Stimulated activated CD4-positive, alpha-beta T cell treated with anti-CD3 and anti-CD28 coated beads, Interleukin-4, amount 100 ng/mL, for 1 hour (primary cell): Measurements from ENCODE around the gene CDC14A.
"Not testable (repeated sequence)": the region's sequence is repeated elsewhere in the genome, so short reads cannot be mapped to it uniquely, and the experiment has no call there.

Experiments
- DNase-seq: peaks from one replicate; pipeline ENCODE4 v3.0.0-alpha.2; 2020

The CDC14A gene

DNA sequence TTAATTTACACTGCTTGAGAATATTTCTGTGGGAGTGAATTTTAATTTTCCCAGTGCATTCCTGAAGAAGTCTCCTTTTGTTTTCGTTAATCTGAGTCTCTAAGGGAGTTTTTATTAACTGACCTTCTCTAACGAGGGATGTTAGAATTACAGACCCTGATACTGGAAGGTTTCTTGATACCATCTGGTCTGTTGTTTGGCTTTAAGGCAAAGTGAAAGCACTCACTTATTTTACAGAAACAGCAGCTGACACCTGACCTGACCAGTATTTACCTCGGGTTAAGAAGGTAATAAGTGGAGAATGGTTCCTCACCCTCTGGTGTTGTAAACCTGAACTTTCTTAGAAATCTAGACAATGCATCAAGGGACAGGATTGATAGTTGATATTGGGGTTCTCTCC is 12.4 kb downstream of the CDC14A start:
- DNase-seq = no peak

DNA sequence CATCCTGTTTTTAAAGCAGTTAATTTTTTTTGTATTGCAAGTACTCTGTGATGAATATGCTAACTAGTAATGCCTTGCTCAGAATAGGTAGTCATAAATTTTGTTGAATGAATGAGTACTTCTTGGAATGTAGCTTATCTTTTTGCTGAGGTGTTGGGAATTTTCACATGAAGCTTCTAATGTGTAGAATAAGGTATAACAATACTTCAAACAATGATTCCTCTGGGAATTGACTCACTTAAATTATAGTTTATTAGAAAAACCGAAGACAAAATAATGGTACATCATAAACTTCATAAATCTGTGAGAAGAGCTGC is 13.9 kb downstream of the CDC14A start:
- DNase-seq = no peak

DNA sequence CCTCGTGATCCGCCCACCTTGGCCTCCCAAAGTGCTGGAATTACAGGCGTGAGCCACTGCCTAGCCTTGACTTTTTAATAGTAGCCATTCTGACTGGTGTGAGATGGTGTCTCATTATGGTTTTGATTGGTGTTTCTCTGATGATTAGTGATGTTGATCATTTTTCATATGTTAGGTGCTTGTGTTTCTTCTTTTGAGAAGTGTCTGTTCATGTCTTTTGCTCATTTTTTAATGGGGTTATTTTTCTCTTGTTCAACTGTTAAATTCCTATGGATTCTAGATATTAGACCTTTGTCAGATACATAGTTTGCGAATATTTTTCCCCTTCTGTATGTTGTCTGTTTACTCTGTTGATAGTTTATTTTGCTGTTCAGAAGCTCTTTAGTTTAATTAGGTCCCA is 17.0 kb downstream of the CDC14A start:
- not testable (repeated sequence) for DNase-seq

DNA sequence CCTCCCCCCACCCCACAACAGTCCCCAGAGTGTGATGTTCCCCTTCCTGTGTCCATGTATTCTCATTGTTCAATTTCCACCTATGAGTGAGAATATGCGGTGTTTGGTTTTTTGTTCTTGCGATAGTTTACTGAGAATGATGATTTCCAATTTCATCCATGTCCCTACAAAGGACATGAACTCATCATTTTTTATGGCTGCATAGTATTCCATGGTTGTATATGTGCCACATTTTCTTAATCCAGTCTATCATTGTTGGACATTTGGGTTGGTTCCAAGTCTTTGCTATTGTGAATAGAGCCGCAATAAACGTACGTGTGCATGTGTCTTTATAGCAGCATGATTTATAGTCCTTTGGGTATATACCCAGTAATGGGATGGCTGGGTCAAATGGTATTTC is 21.6 kb downstream of the CDC14A start:
- DNase-seq = not testable (repeated sequence)

DNA sequence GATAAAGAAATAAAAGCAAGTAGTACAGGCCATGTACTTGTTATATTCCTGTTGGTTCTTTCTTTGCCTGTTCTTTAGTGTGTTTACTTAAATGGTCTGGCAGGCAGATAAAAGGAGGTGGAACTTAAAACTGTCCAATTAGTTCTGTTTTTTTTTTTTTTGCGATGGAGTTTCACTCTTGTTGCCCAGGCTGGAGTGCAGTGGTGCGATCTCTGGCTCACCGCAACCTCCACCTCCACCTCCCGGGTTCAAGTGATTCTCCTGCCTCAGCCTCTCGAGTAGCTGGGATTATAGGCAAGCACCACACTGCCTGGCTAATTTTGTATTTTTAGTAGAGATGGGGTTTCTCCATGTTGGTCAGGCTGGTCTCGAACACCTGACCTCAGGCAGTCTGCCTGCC is 24.6 kb downstream of the CDC14A start:
- not testable (repeated sequence) for DNase-seq

DNA sequence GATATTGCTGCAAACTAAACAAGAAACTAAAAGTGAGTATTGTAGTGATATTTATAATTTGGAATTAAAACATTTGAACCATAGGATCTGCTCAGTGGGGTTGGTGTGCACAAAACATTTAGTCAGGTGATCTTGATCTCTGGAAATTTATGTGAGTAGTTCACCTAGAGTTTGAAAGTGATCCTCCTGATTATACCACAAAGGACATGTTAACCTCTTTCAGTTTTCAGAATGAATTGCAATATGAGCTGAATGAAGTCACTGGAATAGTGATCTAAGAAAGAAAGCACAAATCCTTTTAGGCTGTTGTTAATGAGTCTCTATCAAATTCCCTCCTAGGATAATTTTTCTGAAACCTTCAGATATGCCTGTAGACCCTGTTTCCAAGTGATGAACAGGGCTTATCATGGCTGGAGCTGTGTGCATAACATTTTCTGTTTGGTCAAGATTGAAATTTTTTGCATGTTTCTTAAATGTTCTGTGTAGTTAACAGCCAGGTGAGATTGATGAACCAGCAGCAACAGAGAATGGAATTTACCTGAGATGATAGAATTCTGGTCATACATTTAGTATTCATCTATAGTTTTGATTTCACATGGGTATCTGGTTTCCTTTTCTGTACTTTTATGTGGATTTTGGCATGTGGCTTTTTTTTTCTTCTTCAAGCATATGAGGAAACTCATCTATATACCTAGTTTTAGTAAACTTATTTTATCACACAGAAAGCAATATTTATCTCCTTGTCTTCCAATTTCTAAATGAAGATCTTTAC is 25.5 kb downstream of the CDC14A start:
- DNase-seq = no peak

DNA sequence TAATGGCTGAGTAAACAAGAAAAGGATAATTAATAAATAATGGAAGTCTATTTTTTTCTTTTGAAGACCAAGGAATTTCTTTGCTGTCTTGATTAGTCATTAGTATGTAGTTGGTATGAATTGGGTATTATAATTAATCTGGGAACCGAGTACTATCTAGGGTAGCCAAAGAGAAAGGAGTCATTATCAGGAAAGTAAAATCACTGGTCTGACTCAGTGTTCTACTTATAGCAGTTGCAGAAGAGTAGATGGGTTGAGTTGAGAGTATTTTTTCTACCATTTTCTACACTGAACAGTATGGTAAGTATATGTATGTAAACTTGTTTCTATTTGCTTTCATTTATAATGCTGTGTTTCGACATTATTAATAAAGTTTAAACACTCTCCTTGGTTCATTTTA is 26.6 kb downstream of the CDC14A start:
- no peak for DNase-seq

DNA sequence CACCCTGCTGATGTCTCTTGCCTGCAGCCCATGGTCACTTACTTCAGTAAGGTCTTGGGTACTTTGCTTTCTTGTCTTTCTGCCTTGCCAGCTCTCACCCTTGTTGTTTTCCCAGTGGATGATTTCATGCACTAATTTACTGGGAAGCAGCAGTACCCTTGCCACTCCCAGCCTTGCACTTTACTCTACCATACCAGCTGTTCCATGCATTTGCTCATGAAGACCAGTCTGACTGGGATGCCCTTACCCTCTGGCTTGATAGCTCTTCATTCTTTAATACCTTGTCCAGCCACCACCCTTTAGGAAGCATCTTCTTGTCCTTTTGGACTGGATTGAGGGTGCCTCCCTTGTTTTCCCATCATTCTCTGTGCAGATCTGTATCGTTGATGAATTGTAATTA is 28.3 kb downstream of the CDC14A start:
- DNase-seq = no peak

DNA sequence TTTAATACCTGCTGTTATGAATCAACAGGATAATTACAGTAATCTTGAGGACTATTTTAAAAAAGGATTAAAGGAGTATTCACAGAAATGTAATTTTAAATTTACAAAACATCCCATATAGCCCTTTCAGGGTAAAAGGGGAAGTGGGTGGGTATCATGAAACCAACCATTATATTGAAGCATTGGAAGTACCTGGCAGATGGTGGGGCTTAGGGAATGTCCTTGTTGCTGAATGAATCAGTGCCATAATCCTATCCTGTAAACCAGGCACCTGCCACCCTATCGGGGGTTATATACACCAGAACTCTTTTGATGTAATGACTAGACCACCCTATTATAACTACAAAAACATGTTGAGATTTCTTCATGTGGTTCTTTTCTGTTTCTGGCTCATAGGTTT is 30.4 kb downstream of the CDC14A start:
- DNase-seq = no peak

DNA sequence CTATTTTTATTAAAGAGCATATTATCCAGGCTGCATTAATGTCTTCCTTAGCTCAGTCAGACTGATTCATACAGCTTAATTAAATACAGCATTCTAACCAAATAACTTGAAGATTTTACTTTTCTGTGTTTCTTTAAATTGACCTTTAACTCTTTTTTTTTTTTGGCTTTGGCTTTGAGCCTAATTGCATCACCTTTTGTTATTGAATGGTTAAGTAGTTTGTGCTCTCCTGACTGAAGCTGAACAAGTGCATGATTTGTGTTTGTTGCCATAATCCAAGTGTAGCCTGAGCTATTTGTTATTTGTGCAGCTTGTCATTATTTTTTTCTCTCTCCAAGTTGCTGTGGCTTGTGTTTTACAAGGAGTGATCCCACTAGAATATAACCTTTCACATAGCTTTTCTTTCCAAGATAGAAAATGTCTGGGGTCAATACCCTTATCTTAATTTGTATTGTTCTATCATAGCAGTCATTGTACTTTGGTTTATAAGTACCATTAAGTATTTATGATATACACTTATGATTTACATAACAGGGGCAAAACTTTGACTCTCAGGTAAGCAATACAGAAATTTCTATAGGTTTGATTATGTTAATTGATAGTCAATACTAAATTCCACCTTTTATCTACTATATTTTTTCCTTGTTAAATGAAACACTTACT is 31.6 kb downstream of the CDC14A start:
- DNase-seq = no peak

DNA sequence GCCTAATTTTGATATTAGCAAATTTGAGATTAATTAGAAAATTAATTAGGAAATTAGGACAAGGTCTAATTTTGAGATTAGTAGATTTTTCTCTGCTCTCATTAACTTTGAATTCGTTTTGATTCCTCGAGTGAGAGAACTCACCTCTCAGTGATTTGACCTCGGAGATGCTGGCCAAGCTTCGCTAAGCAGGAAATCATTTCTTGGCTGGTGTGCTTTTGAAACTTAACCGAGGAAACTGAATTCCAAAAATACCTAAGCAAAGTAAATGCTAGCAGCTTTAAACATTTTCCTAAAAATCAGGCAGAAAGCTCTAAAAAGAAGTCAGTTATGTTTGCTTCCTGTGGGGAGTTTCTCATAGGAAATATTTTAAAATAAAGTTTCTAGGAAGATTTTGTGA is 34.9 kb downstream of the CDC14A start:
- no peak for DNase-seq

DNA sequence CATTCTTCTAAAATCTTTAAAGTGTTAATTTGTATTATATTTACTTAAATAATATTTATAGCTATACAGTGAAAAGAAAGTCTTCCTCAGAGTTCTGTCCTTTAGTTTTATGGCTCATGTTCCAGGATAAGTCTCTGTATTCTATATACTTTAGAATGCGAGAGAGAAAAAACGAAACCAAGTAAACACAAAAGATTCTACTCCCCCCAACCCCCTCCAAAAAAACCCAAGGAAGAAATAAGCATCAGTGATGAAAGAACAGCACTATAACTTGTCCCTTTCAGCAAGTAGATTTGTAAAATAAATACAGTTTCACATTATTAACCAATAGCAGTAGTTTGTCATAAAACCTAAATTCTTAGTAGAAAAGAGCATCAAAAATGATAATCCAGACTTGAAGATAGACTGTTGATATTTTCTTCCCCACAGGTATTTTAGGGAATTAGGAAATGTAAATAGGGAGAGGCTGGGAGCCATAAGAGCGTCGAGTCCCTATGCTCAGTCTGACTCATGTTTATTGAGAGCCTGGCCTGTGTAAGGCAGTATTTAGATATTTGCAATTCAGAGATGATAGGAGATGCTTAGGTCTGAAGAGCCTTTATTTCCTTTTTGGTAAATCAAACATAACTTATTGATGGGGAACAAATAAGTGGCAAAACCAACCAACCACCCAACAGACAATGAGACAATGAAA is 35.5 kb downstream of the CDC14A start:
- no peak for DNase-seq

DNA sequence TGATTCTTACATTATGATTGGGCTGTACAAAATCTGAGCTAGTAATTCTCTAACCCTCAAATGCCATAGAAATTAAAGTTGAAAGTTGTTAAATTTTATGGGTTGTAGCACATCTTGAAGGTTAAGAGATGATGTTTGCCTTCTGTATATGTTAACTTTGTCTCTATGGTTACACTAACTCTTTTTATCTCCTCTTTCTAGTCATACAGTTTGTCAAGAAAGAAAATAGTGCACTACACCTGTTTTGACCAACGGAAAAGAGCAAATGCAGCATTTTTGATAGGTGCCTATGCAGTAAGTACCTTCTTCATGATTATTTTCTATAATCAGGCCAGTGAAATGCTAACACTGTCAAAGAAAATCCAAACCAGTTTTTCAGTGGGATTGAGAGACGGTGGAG is 38.2 kb downstream of the CDC14A start:
- DNase-seq = no peak

DNA sequence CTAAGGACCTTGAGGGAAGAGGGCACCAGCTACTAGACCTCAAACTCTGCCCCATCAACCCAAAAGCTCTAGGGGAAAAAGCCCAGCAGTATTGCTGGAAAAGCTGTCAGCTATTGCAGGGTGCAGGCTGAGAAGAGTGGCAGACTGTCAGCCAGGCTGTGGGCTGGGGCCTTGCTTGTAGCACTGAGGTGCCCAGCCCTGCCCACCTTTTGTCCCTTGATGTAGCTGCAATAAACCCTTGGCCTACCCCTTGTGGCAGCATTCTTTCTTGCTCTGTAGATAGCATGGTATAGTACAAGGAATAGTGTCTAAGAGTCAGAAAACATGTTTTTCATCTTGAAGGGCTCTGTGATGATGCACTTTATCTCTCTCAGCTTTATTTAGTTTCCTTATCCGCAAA is 39.4 kb downstream of the CDC14A start:
- DNase-seq = no peak

DNA sequence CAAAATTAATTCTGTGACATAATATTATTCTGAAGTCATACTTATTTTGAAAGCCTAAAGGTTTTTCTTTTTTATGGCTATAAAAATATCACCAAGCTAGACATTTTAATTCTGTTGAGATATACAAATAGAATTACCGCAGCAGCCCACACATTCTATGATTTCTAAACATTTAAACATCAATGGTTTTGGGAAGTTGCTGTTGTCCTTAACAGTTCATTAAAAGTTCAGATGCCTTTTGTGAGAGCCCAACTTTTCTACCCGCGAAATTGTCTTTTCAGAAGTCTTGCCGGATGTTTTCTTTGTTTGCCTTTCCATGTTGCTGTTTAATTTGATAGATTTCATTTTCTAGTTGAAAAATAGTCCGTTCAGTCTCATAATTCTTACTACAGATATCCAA is 40.5 kb downstream of the CDC14A start:
- no peak for DNase-seq

DNA sequence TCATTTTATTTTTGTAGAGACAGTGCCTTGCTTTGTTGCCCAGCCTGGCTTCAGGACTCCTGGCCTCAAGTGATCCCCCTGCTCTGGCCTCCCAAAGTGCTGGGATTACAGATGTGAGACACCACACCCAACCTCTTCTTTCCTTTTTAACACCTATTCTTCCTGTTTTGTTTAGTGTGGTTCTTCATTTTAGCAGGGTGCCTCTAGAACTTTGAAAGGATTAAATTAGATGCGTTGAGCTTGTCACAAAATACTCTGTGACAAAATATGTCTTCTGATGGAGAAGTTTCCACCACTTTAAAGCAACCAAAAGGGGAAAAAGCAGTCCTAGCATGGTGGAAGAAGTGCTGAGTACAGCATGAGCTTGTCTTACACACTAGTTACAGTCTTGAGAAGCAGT is 42.0 kb downstream of the CDC14A start:
- no peak for DNase-seq

DNA sequence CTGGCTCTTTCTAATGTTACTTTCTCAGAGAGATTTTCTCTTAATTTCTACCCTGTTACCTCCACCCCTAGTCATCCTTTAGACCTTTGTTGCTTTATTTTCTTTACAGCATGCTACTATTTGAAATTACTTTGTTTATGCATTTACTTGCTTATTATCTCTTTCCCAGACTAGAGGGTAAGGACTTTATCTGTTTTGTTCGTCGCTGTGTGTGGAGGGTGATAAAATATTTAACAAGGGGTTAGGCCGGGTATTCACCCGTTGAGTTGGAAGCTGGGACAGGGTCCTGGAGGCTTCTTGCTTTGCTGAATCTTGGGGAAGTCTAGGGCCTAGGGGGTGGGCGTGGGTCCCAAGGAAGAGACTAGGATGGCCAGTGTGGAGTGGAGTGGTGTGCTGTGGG is 43.6 kb downstream of the CDC14A start:
- DNase-seq = no peak

DNA sequence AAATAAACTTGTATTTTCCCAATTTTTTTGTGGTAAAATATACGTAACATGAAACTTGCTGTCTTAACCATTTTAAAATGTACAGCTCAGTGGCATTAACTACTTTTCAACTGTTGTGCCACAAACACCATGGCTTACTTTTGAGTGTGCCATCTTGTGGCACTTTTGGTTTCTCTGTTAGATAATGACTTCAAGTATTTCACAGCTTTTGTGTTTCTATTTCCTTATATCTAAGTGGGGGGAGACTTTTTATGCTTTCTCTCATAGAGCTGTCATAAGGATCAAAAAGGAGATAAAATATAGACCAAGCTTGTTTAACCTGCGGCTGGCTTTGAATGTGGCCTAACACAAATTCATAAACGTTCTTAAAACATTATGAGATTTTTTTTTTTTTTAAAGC is 44.3 kb downstream of the CDC14A start:
- no peak for DNase-seq

DNA sequence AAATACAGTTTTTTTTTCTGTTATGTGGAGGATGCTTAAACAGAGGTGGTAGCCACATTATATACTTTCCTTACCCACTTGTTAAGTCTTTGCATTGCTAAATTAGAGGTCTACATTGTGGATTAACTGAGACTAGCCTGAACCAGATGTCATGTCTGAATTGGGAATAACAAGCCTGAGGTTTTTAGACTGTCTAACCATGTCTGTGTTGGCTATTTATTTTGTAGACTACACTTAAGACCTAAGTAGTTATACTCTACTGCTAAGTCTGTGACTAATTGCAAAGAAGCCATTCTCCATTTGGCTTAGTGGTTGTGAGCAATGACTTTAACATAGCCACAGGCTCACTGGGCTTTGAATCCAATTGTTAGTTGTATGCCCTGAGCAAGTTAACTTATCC is 45.4 kb downstream of the CDC14A start:
- no peak for DNase-seq

DNA sequence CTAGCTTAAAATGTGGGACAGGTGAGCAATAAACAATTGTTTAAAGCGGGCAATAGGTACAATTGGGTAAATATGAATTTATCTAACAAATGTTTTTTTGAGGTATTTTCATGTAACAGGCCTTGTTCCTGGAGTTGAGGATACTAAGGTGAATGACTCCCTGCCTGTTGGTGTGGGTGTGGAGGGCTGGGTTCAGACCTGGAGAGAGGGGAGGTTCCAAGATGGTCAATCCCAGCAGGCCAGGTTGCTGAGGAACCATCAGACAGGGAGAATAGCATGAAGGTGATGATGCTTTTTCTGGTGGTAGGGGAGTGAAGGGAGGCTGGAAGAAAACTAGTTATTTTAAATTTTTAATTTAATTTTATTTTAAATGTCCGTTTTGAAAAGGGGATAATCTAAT is 46.3 kb downstream of the CDC14A start:
- DNase-seq = no peak

DNA sequence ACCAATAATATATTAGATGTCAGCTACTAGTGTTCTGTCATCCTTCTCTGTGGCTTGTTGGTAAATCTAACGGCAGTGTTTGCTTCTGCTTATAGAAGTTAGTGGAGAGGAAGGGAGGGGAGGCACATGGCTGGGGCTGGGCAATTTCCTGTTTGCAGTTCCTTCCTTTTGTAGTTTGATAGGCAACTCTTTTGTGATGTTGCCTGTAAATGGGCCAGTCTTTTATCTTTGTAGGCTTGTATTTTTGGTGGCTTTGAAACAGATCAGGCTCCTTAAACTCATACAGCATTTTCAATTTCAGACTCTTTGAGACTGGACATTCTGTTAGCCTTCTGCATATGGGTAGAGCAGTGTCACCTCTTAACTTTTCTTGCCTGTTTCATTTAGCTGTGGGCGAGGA is 48.1 kb downstream of the CDC14A start:
- DNase-seq = peak; percentile 29

DNA sequence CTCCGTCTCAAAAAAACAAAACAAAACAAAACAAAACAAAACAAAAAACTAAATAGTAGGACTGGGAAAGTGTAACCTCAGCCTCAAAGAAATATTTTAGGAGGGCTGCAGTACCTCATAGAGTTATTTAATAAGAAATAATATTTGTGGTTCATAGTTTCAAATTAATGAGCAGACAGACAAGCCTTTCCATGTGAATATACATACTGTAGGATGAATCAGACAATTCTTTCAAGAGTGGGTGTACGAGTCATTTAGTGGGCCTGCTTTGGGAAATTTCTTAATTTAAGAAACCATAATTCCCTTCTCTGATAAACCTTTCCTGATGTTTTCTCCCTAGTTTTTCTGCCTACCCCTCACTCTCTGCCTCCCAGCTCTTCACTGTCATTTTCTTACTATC is 52.5 kb downstream of the CDC14A start:
- no peak for DNase-seq

DNA sequence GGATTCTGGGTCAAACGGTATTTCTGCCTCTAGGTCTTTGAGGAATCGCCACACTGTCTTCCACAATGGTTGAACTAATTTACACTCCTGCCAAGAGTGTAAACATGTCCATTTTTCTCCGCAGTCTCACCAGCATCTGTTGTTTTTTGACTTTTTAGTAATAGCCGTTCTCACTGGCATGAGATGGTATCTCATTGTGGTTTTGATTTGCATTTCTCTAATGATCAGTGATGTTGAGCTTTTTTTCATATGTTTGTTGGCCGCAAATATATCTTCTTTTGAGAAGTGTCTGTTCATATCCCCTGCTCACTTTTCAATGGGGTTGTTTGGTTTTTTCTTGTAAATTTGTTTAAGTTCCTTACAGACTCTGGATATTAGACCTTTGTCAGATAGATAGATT is 53.6 kb downstream of the CDC14A start:
- not testable (repeated sequence) for DNase-seq

DNA sequence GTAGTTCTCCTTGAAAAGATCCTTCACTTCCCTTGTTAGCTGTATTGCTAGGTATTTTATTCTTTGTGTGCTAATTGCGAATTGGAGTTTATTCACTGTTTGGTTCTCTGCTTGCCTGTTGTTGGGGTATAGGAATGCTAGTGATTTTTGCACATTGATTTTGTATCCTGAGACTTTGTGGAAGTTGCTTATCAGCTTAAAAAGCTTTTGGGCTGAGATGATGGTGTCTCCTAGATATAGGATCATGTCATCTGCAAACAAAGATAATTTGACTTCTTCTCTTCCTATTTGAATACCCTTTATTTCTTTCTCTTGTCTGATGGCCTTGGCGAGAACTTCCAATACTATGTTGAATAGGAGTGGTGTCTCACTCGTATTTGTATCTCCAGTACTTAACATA is 55.1 kb downstream of the CDC14A start:
- DNase-seq = not testable (repeated sequence)
